NCI-H446 treated with DMSO at 0.1 percent for 48 hours (cell line): ENCODE results near the gene NDUFB1.

Experiments used
- DNase-seq: peaks from one replicate; lab custom pipeline; 2025; lab: John Stamatoyannopoulos, UW

Gene NDUFB1

DNA sequence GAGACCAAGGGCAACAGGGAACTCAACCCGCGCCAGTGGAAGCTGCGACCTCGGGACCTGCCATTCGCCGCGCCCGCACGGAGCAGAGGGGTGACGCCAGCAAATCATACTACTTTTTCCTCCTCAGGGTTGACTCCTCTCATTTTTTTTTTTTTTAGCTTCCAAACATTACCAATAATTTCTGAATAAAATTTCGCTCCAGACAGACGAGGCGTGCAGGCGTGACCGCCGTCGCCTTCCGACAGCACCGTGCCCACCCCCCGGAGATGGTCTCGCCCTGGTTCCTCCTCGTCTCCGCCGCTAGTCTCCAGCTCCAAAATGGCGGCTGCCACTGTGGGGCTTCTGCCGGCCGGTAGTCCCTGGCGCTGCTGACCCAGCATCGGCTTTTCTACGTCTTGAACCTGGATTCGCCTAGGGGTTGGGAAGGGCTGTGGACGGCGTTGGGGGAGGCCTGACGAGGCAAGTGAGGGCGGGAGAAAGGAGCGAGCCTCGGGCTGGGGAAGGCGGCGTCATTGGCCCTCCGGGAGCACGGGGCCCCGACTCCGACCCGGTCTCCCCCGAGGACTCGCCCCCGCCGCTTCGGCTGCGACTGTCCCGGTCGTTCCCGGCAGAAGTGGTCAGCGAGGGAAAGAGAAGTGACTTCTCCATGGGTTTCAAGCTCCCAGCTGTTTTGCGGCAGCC, at the start of gene NDUFB1, which contains the start of gene CPSF2:
NDUFB1 (minus strand) TSS at position 37 of the 681 bp plus-strand sequence. CDS start 4,069 bp downstream, outside the sequence.
CPSF2 (plus strand) TSS at position 300 of the 681 bp plus-strand sequence. CDS start 9,016 bp downstream, outside the sequence.
- DNase-seq = peak; percentile 57

DNA sequence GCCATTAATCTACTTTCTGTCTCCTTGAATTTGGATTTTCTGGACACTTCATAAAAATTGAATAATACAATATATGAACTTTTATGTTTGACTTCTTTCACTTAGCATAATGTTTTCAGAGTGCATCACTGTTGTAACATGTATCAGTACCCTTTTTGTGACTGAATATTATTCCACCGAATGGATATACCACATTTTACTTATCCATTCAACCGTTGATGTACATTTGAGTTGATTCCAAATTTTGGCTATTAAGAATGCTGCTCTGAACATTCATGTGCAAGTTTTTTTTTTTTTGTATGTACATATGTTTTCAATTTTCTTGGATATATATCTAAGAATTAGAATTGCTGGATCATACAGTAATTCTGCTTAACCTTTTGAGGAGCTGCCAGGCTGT, 43.5 kb upstream of the NDUFB1 start:
- DNase-seq = no peak

DNA sequence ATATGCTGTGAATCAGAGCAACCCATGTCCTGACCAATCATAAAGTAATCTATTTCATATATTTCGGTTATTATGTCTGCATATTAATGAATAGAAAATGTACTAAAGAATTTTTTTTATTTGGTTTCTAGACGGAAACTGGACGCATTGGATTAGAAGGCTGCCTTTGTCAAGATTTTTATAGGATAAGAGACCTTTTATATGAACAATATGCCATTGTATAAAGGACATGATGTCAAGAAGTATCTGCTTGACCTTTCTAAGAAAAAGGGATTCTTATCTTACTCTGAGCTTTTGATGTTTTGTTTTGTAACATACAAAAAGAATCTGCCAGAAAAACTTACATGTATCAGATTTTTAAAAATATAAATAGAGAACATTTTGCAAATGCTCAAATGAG, 40.0 kb upstream of the NDUFB1 start:
- DNase-seq = no peak

DNA sequence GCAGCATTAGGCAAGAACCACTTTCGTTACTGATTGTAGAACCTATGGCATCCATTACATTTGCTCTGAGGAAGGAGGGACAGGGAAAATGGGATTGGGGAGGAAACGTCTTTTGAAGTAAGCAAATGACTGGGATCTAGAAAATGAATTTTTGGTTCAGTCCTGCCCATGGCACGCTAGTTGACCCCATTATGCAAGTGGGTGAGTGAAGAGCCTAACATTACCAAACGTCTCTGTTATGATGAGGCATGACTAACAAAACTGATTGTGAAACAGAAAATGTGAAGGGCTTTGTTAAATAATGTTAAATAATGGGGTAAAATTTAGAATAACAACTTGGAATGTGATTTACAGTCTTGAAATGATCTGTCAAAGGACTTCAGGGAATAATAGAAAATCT, 39.1 kb upstream of the NDUFB1 start:
- no peak for DNase-seq

DNA sequence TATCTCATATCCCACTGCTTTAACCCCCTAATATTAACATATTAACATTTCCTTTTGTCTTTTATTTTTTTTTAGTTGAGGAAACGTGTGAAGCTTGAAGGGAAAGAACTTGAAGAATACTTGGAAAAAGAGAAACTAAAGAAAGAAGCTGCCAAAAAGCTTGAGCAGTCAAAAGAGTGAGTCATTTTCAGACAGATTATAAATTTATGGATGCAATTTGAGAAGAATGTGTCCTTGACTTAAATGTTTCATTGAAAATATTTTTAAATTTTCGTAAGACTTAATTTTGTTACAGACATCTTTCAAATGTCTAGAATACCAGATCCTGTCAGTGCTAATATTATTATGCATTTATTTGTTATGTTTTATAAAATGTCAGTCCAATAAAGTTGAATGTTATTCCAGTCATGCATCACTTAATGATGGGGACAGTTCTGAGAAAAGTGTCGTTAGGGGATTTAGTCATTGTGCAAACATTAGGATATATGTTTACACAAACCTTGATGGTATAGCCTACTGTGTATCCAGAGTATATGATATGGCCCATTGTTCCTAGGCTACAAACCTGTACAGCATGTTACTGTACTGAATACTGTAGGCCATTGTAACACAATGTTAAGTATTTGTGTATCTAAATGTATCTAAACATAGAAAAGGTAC, 32.9 kb upstream of the NDUFB1 start:
- no peak for DNase-seq

DNA sequence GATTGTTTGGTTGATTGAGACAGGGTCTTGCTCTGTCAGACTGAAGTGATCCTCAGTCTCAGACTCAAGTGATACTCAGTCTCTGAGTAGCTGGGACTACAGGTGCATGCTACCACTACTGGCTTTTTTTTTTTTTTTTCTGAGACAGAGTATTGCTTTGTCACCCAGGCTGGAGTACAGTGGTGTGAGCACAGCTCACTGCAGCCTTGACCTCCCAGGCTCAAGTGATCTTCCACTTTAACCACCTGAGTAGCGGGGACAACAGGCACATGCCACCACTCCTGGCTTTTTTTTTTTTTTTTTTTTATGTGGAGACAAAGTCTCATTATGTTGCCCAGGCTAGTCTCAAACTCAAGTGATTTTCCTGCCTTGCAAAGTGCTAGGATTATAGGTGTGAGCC, 32.1 kb upstream of the NDUFB1 start:
- no peak for DNase-seq

DNA sequence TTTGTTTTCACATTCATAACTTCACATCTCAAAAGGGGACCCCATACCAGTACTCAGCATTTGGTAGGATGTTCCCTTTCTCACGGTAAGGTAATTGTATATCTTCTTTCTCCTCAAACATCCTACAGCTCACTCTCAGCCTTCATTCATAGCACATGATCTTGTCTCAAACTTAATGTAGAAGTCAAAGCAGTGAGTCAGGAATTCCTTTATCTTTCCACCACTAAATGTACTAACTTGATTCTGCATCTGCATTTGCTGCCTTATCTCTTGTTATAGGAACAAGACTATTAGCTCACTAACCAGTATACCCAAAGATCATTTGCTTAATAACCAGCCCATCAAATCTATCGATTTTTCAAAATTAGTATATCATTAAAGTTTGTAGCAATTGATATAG, 23.2 kb upstream of the NDUFB1 start:
- DNase-seq = no peak

DNA sequence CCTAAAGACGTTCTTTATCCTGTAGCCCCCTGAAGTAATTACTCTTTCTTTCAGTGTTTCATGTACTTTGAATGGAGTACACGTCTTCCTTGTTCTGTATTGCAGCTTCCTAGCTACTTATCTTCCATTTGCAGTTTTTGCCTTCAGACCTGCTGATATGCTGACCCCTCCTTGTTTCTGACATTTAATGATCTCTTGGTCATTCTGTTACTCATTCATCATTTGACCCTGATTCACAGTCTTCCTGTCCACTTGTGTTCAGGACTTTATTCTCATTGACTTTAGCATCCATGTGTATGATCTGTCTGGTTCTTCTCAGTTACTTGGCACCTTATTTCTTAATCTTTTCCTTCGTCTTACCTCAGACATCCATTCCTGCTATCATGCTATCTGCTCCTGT, 22.5 kb upstream of the NDUFB1 start:
- DNase-seq = no peak

DNA sequence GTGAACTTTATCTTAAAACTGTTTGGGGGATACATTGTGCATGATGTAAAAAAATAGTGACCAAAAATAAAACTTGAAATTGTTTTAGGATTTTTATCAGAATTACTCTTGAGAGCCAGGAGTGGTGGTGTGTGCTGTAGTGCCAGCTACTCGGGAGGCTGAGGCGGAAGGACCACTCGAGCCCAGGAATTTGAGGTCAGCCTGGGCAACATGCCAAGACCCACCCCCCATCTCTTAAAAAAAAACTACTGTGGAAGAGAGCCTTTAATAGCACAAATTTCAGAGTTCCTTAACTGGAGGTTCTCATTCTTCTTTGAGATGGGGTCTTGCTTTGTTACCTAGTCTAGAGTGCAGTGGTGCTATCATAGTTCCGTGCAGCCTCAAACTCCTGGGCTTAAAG, 21.8 kb upstream of the NDUFB1 start:
- DNase-seq = no peak

DNA sequence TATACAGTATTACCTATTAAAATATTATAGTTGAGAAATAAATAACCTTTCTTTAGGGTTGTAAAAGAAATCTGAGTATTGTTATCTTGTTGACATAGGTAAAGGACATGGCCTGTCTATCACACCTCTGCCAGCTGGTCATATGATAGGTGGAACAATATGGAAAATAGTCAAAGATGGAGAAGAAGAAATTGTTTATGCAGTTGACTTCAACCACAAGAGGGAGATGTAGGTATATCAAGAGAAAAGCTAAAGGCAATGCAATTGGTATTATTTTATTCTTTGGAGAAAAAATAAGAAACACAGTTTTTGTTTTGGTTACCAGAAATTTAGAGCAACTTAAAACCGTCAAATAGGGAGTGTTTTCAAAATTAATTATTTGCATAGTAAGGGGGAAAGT, 13.8 kb upstream of the NDUFB1 start:
- no peak for DNase-seq

DNA sequence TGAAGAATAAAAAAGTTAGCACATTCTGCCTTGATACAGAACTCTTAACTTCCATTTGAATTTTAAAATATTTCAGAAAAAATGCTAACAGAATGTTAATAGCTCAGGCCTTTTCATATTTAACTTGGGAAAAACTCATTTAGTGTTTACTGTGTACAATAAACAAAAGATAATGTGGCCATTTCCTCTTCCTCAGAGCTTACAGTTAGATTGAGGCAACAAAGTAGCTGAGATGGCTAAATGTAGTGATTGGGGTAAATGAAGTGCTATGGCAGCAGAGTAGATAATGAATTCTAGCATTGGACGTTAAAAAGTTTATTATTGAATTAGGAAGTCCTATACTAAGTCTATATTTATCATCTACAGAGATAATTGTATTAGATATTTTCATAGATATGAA, 12.9 kb upstream of the NDUFB1 start:
- DNase-seq = no peak

DNA sequence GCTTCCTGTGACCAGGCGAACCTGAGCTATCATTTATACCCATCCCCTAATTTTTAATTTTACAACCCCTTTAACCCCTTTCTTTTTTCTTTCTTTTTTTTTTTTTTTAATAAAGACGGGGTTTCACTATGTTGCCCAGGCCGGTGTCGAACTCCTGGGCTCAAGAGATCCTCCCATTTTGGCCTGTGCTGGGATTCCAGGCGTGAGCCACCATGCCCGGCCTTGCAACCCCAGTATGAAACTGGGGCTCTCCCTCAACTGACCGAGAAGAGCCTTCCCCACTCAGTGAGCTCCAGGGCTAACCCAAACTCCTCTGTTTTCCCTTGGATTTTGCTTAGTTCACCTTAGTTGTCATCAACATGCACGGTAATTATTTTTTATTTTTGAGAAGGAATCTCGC, 1.3 kb upstream of the NDUFB1 start:
- no peak for DNase-seq

DNA sequence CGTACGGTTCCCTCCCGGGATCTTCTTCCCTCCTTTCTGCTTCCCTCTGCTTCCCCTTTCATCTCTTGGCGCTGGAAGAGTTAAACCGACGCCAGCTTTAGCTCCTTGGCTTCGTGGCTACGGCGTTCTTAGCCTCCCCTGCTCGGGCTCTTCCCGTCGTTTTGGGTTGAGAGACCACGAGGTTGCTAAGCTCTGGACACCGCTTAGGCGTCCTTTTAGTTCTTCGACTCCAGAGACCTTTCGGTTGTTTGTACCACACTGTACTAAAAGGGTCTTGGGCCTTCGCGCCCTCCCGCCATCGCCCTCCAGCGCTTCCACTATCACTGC, 808 bp upstream of the NDUFB1 start:
- no peak for DNase-seq

DNA sequence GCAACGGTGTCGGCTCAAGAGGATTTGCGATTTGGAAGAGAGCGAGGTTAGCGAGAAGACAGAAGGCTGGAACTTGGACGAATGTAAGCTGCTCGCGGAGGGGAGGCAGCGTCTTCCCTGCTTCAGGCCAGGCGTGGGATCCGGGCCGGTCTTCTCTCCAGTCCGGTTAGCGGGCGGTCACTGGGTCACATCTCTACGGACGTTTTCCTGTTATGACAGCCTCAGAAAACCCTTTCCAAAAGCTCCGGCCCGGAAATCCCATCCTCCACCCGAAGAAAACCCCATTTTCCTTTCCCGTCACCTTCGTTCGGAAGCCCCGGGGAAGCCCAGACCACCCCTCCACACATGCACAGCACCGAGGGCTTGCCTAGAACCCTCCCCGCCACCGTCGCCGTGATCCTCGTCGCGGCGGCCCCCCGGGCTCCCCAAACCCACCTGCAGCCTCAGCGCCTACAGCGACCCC, 268 bp downstream of the NDUFB1 start:
- DNase-seq = no peak

DNA sequence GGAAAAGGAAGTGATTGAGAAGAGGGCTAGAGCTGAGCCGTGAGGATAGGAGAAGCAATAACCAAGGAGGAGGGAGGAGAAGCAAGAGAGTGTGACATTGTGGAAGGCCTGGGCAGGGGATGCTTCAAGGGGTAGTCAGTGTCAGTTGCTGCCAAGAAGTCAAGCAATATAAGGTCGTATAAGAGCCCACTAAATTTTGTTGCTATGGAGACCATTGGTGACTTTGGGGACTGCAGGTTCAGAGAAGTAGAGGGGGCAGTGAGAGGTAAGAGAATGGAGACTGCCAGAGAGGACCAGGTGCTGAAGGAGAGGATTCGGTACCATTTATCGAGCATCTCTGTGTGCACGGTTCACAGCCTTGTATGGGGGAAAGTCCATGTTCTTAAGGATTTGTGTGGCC, 12.0 kb downstream of the NDUFB1 start:
- DNase-seq = no peak

DNA sequence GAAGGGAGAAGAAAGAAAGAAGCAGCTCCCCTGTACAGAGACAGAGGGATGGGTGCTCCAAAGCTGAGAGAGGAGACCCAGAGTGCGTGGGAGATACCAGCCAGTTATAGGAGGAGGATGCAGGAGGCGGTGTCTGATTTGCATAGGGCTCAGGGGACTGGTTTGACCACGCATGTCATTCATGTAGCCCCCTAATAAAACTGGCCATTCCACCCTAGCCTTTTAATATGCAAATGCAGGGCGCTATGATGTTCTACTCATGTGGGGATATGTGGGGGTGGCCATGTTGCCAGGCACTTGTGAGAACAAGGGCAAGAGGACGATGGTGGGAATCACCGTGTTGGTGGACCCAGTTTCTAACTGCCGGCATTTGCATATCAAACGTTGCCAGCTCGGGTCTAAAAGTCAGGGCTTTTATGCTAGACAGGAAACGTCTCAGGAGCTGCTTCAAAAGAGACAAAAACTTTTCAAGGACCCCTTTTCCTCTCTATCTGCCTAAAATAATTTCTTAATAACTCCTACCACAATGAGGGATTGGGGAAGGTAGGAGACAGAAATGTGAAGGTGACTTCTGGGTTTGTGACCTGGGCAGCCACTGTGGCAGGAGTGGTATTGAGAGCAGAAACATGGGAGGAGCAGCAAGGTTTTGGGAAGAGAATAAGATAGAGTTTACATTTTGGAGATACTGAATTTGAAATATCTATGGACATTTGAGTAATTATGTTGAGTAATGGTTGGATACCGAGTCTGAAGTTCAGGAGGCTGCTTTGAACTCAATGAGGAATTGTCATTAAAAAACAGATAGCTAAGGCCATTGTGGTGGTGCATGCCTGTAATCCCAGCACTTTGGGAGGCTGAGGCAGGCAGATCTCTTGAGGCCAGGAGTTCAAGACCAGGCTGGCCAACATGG, 12.9 kb downstream of the NDUFB1 start:
- no peak for DNase-seq

DNA sequence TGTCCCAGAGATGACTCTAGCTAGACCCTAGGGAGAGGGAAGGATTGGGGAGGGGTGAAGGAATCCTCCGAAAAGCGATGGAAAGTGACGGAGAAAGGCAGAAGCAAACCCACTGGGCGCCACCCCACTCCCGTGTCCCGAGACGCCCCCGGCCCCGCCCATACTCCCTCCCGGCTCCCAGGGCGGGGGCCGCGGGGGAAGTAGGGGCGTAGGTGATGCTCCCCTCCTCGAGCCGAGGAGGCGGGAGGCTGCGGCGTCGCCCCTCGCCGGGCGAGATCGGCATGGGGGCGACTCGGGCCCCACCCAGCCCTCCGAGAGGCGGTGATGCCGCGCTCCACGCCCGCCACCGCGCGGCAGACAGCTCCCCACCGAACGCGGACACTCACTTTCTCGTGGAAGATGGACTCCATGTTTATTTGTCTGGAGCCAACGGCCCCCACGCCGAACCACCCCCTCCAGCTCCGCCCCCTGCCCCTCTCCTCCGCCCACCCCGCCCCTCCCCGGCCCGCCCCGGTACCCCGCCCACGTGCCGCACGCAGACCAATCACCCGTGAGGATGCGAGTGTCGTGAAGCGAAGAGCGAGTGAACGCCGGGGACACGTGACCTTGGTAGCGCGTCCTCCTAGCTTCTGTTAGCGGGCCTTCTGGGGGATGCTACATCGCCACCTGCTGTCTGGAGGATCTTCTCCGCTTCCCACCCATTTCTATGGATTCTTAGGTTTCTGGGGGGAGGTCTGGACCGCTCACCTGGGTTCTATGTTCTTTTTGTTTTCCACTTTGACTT, 15.2 kb downstream of the NDUFB1 start, which contains the start of gene ATXN3:
ATXN3 (minus strand) TSS at position 440 of the 784 bp plus-strand sequence; CDS start at position 410, 30 bp downstream.
- peak; percentile 98 for DNase-seq

DNA sequence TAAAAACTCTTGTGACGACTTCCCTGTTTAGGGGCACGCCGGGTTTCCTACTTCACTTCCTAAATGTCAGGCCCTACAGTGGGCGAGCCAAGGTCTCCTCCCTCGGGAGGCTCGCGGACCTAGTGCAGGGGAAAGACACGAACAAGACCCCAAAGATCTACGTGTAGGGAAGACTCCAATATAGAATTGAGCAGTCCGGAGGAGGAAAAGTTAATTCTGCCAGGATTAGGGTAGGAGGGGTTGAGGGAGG, 15.7 kb downstream of the NDUFB1 start:
- DNase-seq = peak; percentile 54

DNA sequence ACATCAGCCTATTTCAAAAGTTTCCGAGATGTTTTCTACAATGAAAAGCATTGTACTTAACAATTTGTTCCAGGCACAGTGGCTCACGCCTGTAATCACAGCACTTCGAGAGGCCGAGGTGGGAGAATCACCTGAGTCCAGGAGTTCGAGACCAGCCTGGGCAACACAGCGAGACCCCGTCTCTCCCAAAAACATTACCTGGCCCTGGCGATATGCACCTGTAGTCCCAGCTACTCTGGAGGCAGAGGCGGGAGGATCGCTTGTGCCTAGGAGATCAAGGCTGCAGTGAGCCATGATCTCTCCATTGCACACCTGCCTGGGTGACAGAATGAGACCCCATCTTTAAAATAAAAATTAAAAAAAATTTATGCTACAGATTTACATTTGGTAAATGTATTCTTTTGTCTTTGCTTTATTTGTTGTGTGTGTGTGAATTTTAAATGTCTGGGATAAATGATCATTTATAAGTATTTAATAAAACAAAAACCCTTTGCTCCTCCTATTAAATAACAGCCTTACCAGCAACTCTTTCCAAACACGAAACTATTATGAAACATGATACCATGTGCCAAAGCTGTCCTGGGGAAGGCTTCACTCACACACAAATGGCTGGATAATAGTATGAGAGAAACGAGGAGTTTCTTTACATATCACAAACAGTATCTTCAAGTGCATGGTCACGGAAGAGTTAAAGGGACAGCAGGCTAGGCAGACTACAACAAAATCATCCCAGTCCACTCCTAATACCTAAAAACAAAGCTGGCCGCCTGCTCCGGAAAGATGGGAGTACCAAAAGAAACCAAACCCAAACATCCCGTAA, 16.2 kb downstream of the NDUFB1 start:
- DNase-seq = no peak

DNA sequence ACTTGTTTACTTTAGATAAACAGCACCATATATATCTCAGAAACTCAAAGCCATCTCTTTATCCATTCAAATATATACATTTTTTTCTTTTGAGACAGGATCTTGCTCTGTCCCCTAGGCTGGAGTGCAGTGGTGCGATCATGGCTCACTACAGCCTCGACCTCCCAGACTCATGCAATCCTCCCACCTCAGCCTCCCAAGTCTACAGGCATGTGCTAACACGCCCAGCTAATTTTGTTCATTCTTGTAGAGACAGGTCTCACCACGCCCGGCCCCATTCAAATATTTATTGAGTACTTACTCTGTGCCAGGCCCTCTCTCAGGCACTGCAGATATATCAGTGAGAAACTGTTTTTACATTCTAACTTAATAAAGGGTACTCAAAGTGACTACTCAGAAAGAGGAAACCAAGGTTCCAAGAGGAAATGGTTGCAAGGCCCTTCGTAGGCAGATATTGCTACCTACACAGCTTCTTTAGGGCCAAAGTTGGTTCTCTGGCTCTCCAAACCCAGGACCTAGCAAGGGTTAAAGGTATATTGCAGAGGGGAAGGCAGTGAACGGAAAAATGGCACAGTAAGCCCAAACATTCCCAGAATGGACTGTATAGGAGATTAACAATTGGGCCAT, 18.0 kb downstream of the NDUFB1 start:
- DNase-seq = no peak

DNA sequence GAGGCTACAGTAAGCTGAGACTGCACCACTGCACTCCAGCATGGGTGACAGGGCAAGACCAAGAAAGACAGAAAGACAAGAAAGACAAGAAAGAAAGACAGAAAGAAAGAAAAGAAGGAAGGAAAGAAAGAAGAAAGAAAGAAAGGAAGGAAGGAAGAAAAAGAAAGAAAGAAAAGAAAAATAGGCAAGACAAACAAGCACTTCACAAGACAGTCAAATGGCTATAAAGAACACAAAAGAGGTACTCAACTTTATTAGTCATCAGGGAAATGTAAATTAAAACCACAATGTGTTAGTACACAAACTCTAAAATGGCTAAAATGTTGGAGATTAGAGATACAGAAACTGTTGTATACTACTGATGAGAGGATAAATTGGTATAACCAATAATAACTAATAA, 21.7 kb downstream of the NDUFB1 start:
- no peak for DNase-seq
